ENCODE data around the gene PLCE1. TPM values are rescaled to one million over a fixed set of nuclear protein-coding genes. Genes with fewer than 3 reads are reported as not detected.

Gene PLCE1
- total and polyA plus RNA-seq, 2 of the 4 experiments (the other 2 are of a cell fraction): 2.2 to 4.5 TPM

GRCh38 chr10:94025806-94026205 lies 32.1 kb downstream of the PLCE1 start:
- Histone ChIP-seq H3K4me1 (ENCODE audit: control insufficient read depth, insufficient read depth, low read length) (no peaks in the 10 kb centered on the region), H2BK5ac (ENCODE audit: low read depth, low read length, poor library complexity, severe bottlenecking) (no peak overlapping the region), H4K5ac (ENCODE audit: low read depth, low read length) (no peak overlapping the region), H2BK15ac (ENCODE audit: low read depth, low read length) (no peak overlapping the region), H4K8ac (ENCODE audit: low read depth in 2 of 2, low read length in 2 of 2) (no peak overlapping the region), H3K9me3 (ENCODE audit: control insufficient read depth, insufficient read depth, low read length) (peaks cover 10% of the 10 kb centered on the region), H3K79me1 (ENCODE audit: low read depth in 1 of 2, low read length in 2 of 2) (no peaks in the 10 kb centered on the region), H4K20me1 (ENCODE audit: insufficient read depth, low read length) (no peaks in the 10 kb centered on the region), H2BK120ac (ENCODE audit: low read depth, low read length) (no peak overlapping the region), H3K9me1 (ENCODE audit: insufficient read depth, low read length) (no peaks in the 10 kb centered on the region), H4K91ac (ENCODE audit: insufficient read depth, low read depth, low read length) (no peak overlapping the region), H2AK5ac (ENCODE audit: low read depth, low read length) (no peak overlapping the region), H2BK20ac (ENCODE audit: low read depth, low read length) (no peak overlapping the region), H3K56ac (ENCODE audit: extremely low read depth, insufficient read depth, low read length) (no peak overlapping the region), H3K36me3 (ENCODE audit: control insufficient read depth, insufficient read depth, low read length) (no peaks in the 10 kb centered on the region), H3K4me2 (ENCODE audit: low read depth, low read length) (no peak overlapping the region), H3K4me3 (ENCODE audit: insufficient read depth, low read depth, low read length) (no peak overlapping the region), H3K14ac (replicated peaks; ENCODE audit: low read depth, low read length) (no peak overlapping the region), H3K23ac (ENCODE audit: low read depth, low read length) (no peak overlapping the region), H2AK9ac (replicated peaks; ENCODE audit: low read depth, low read length, poor library complexity) (no peak overlapping the region), H3K27ac (ENCODE audit: insufficient read depth, low read length) (no peak overlapping the region), H3K4ac (ENCODE audit: low read depth, low read length) (no peak overlapping the region), H3K18ac (ENCODE audit: low read depth, low read length) (no peak overlapping the region), H3K9ac (ENCODE audit: low read depth, low read length) (no peak overlapping the region), H3K27me3 (ENCODE audit: control insufficient read depth, insufficient read depth, low read length) (no peaks in the 10 kb centered on the region), H2AFZ (replicated peaks; ENCODE audit: low read length, poor library complexity) (no peak overlapping the region)
- ATAC-seq (ENCODE audit: low read depth) (no peak), DNase-seq (no peak)
- intact Hi-C loops (cut with micrococcal nuclease): no loop called here
- dilution Hi-C loops (cut with HindIII; ENCODE audit: low sequenced_read_pairs, unreplicated experiment): no loop called here
- ChIA-PET POLR2A (ENCODE audit: unreplicated experiment) (interaction anchor here (0.6 kb wide), 1 partner anchor 43 kb away, joined by 4 read pairs; no protein-coding TSS in a partner anchor), CTCF (interaction anchor here (0.9 kb wide), 1 partner anchor 27 kb away, joined by 3 read pairs; no protein-coding TSS in a partner anchor)
- in situ Hi-C loops (cut with MboI; ENCODE audit: low sequenced_read_pairs): no loop called here
- no CpG with 5 or more reads among the region's 1 CpG for WGBS, 2 experiments (ENCODE audit: extremely low coverage in 2 of 2, insufficient read length in 1 of 2)
- BruUV-seq (replicated peaks): no TSS peak
- TF ChIP-seq CHD1 (IDR thresholded peaks at IDR 0.05; ENCODE audit: low read depth, low read length) (no peak), CEBPB (IDR thresholded peaks at IDR 0.05; ENCODE audit: low read depth, low read length) (no peak), BHLHE40 (IDR thresholded peaks at IDR 0.05; ENCODE audit: low read depth, low read length) (no peak)
